NCI-H1105 (cell line): ENCODE measurements around the gene TMBIM6.

Experiments
- DNase-seq: peaks from one replicate; lab custom pipeline; 2025; lab: John Stamatoyannopoulos, UW

TMBIM6 gene

GRCh38 chr12:49798248-49798647 is 56.9 kb downstream of the TMBIM6 start:
- DNase-seq = no peak

GRCh38 chr12:49798934-49799333 is 57.6 kb downstream of the TMBIM6 start:
- no peak for DNase-seq

- no peak for DNase-seq
Measured at GRCh38 chr12:49800421-49801140, 59.2 kb downstream of the TMBIM6 start.

- no peak for DNase-seq
Measured at GRCh38 chr12:49801141-49802063, 60.0 kb downstream of the TMBIM6 start.

- DNase-seq = no peak
Measured at GRCh38 chr12:49803693-49804450, 62.5 kb downstream of the TMBIM6 start.

- DNase-seq = no peak
Measured at GRCh38 chr12:49804821-49805220, 63.5 kb downstream of the TMBIM6 start.

- no peak for DNase-seq
Measured at GRCh38 chr12:49805409-49805808, 64.1 kb downstream of the TMBIM6 start.

- no peak for DNase-seq
Measured at GRCh38 chr12:49806321-49806813, 65.0 kb downstream of the TMBIM6 start.

GRCh38 chr12:49806877-49807276 is 65.5 kb downstream of the TMBIM6 start:
- no peak for DNase-seq

- DNase-seq = no peak
Measured at GRCh38 chr12:49807991-49808580, 66.7 kb downstream of the TMBIM6 start.

GRCh38 chr12:49808686-49809380 is 67.5 kb downstream of the TMBIM6 start:
- DNase-seq = no peak

GRCh38 chr12:49809381-49809905 is 68.1 kb downstream of the TMBIM6 start:
- no peak for DNase-seq

GRCh38 chr12:49809906-49810389 is 68.6 kb downstream of the TMBIM6 start:
- no peak for DNase-seq

- DNase-seq = no peak
Measured at GRCh38 chr12:49811136-49811535, 69.8 kb downstream of the TMBIM6 start.

- no peak for DNase-seq
Measured at GRCh38 chr12:49811961-49812401, 70.6 kb downstream of the TMBIM6 start.

- DNase-seq = no peak
Measured at GRCh38 chr12:49813131-49813530, 71.8 kb downstream of the TMBIM6 start.
